Astrocyte (in vitro differentiated cells and primary cell): ENCODE results near the gene TRPM2. TPM values are rescaled to one million over a fixed set of nuclear protein-coding genes. Genes with fewer than 3 reads are reported as not detected.

Experiments used
- DNase-seq: peaks from one replicate; pipeline ENCODE4 v3.0.0-alpha.2; 2010; ENCODE audit warnings: low read depth
- FAIRE-seq: peaks from 2 replicates; lab custom pipeline; 2011; peaks lifted over from hg19 to GRCh38; lab: Jason Lieb, UNC
- H2AFZ ChIP-seq: 2 replicates; pipeline ENCODE4 v1.6.0; 2012; ENCODE audit warnings: low read depth, low read length, inconsistent platforms
- H3K27ac ChIP-seq: 2 replicates; pipeline ENCODE4 v1.5.1; 2011; ENCODE audit warnings: low read depth, low read length, inconsistent platforms
- H3K27me3 ChIP-seq: 2 replicates; pipeline ENCODE4 v1.6.0; 2011; ENCODE audit warnings: low read length, inconsistent platforms; ENCODE audit not compliant: insufficient read depth
- H3K36me3 ChIP-seq: 2 replicates; pipeline ENCODE4 v1.5.1; 2011; ENCODE audit warnings: low read length, inconsistent platforms; ENCODE audit not compliant: insufficient read depth
- H3K4me1 ChIP-seq: 2 replicates; pipeline ENCODE4 v1.5.1; 2011; ENCODE audit warnings: low read length, inconsistent platforms; ENCODE audit not compliant: insufficient read depth
- H3K4me2 ChIP-seq: 2 replicates; pipeline ENCODE4 v1.6.0; 2012; ENCODE audit warnings: low read length, inconsistent platforms
- H3K4me3 ChIP-seq: 2 replicates; pipeline ENCODE4 v1.5.1; 2011; ENCODE audit warnings: low read depth, mild to moderate bottlenecking, low read length, inconsistent platforms; ENCODE audit not compliant: insufficient read depth
- H3K79me2 ChIP-seq: 2 replicates; pipeline ENCODE4 v1.6.0; 2012; ENCODE audit warnings: mild to moderate bottlenecking, low read length, inconsistent platforms; ENCODE audit not compliant: insufficient read depth
- H3K9ac ChIP-seq: 2 replicates; pipeline ENCODE4 v1.6.0; 2012; ENCODE audit warnings: mild to moderate bottlenecking, low read length, inconsistent platforms
- H3K9me3 ChIP-seq: 2 replicates; pipeline ENCODE4 v1.5.1; 2012; ENCODE audit warnings: low read depth, mild to moderate bottlenecking, low read length, inconsistent platforms; ENCODE audit not compliant: insufficient read depth
- H4K20me1 ChIP-seq: 2 replicates; pipeline ENCODE4 v1.6.0; 2012; ENCODE audit warnings: low read length, inconsistent platforms; ENCODE audit not compliant: insufficient read depth
- H3K27ac Mint-ChIP-seq: one replicate; pipeline ENCODE4 v1.8.0; 2021; ENCODE audit warnings: mild to moderate bottlenecking, mixed read lengths; ENCODE audit not compliant: unreplicated experiment
- H3K27me3 Mint-ChIP-seq: one replicate; pipeline ENCODE4 v1.8.0; 2021; ENCODE audit warnings: low read depth, mixed read lengths; ENCODE audit not compliant: unreplicated experiment
- H3K36me3 Mint-ChIP-seq: one replicate; pipeline ENCODE4 v1.8.0; 2021; ENCODE audit warnings: low read depth, mixed read lengths; ENCODE audit not compliant: unreplicated experiment
- H3K4me1 Mint-ChIP-seq: one replicate; pipeline ENCODE4 v1.8.0; 2021; ENCODE audit warnings: low read depth, mixed read lengths; ENCODE audit not compliant: unreplicated experiment
- H3K4me3 Mint-ChIP-seq: one replicate; pipeline ENCODE4 v1.8.0; 2021; ENCODE audit warnings: mild to moderate bottlenecking, moderate library complexity, mixed read lengths; ENCODE audit not compliant: unreplicated experiment
- H3K9me3 Mint-ChIP-seq: one replicate; pipeline ENCODE4 v1.8.0; 2021; ENCODE audit warnings: mild to moderate bottlenecking, mixed read lengths; ENCODE audit not compliant: unreplicated experiment
- CTCF ChIP-seq: IDR thresholded peaks from 2 replicates; pipeline ENCODE4 v1.5.1; 2011; ENCODE audit warnings: low read depth, mild to moderate bottlenecking, inconsistent platforms, low read length, moderate library complexity; ENCODE audit not compliant: insufficient read depth
- EZH2 ChIP-seq: IDR thresholded peaks from 2 replicates; pipeline ENCODE4 v1.6.1; 2012; ENCODE audit warnings: mild to moderate bottlenecking, low read length, inconsistent platforms; ENCODE audit not compliant: insufficient read depth
- total RNA-seq: library from RNA; stranded (reverse); gene quantifications from 2 replicates; pipeline ENCODE4 v1.2.1, GENCODE V29; 2021

Gene TRPM2
- total RNA-seq, 1 donor from 2014 or later: 0.79 TPM

DNA sequence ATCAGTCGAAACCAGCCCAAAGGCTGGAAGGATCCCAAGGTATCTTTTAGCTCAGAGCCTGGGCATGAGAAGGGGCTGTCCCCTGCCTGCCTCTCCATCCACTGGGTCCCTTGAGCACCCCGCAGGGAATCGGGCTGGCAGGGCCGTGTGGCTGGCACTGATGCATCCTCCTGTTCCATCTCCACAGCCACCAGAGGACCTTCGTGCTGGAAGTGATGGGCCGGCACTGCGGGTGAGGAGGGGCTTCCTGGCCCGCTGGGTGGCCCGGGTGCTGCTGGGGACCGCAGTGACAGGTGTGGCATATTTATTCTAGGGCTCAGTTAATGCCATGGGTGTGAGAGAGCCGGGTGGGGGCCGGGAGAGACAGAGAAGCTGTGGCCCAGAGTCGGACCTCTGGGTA lies 40.0 kb upstream of the TRPM2 start:
- Mint-ChIP-seq H3K4me1 (no peaks in the 10 kb centered on the region), H3K9me3 (no peaks in the 10 kb centered on the region), H3K27me3 (no peaks in the 10 kb centered on the region), H3K4me3 (no peak overlapping the region), H3K36me3 (peaks cover 4% of the 10 kb centered on the region), H3K27ac (no peak overlapping the region)
- Histone ChIP-seq H3K4me2 (no peak overlapping the region), H4K20me1 (peaks cover 21% of the 10 kb centered on the region), H3K27ac (no peak overlapping the region), H3K4me1 (no peaks in the 10 kb centered on the region), H3K27me3 (no peaks in the 10 kb centered on the region), H3K9me3 (no peaks in the 10 kb centered on the region), H3K79me2 (no peaks in the 10 kb centered on the region), H3K9ac (no peak overlapping the region), H2AFZ (no peak overlapping the region), H3K36me3 (peaks cover 5% of the 10 kb centered on the region), H3K4me3 (no peak overlapping the region)
- DNase-seq (no peak), FAIRE-seq (no peak)
- no peak for TF ChIP-seq EZH2
- no peak for TF ChIP-seq CTCF

DNA sequence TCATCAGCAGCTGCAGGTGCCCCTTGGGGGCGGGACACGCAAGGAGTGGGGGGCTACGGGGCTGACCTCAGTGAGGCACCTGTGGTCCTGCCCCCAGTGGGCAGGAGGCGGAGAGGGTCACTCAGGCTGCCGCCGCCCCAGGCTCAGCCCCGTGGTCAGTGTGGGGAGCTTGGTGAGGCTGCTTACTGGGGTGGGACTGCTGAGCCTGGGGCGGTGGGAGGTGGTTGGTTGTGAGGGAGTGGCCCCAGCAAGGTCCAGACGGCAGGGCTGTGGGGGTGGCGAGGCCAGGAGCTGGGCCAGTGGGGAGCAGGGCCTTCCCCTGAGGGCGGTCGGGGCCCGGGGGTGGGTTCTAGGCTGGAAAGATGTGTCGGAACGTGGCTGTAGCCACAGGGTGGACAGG lies 39.3 kb upstream of the TRPM2 start:
- Histone ChIP-seq H3K4me3 (no peak overlapping the region), H3K36me3 (peaks cover 5% of the 10 kb centered on the region), H2AFZ (no peak overlapping the region), H3K79me2 (no peaks in the 10 kb centered on the region), H3K4me2 (no peak overlapping the region), H3K9me3 (no peaks in the 10 kb centered on the region), H3K27me3 (no peaks in the 10 kb centered on the region), H3K27ac (no peak overlapping the region), H3K4me1 (no peaks in the 10 kb centered on the region), H4K20me1 (peaks cover 17% of the 10 kb centered on the region), H3K9ac (no peak overlapping the region)
- Mint-ChIP-seq H3K4me1 (no peaks in the 10 kb centered on the region), H3K27me3 (no peaks in the 10 kb centered on the region), H3K27ac (no peak overlapping the region), H3K9me3 (no peaks in the 10 kb centered on the region), H3K36me3 (peaks cover 4% of the 10 kb centered on the region), H3K4me3 (no peak overlapping the region)
- TF ChIP-seq CTCF (no peak), EZH2 (no peak)
- DNase-seq (no peak), FAIRE-seq (no peak)

GRCh38 chr21:44314561-44314960 lies 38.9 kb upstream of the TRPM2 start:
- H3K4me3 Mint-ChIP-seq: no peak overlapping the region
- Histone ChIP-seq H3K27me3 (no peaks in the 10 kb centered on the region), H3K79me2 (no peaks in the 10 kb centered on the region), H2AFZ (no peak overlapping the region), H3K4me1 (no peaks in the 10 kb centered on the region), H3K9ac (no peak overlapping the region), H3K9me3 (no peaks in the 10 kb centered on the region), H3K4me2 (no peak overlapping the region), H3K4me3 (no peak overlapping the region), H3K36me3 (peaks cover 5% of the 10 kb centered on the region), H4K20me1 (peaks cover 12% of the 10 kb centered on the region), H3K27ac (no peak overlapping the region)
- H3K9me3 Mint-ChIP-seq: no peaks in the 10 kb centered on the region
- no peak for DNase-seq
- H3K27me3 Mint-ChIP-seq: no peaks in the 10 kb centered on the region
- no peak for TF ChIP-seq EZH2
- TF ChIP-seq CTCF: no peak
- no peak for FAIRE-seq
- H3K4me1 Mint-ChIP-seq: no peaks in the 10 kb centered on the region
- no peak overlapping the region for H3K27ac Mint-ChIP-seq
- peaks cover 6% of the 10 kb centered on the region for H3K36me3 Mint-ChIP-seq
